HG03520 (cell line): ENCODE results near the gene PTPN7.
"Not testable (repeated sequence)": the region's sequence is repeated elsewhere in the genome, so short reads cannot be mapped to it uniquely, and the experiment has no call there.

Experiments
- ATAC-seq: cut with Tn5 transposase; IDR thresholded peaks from one replicate; pipeline ENCODE4 v1.9.1; 2021; ENCODE audit warnings: mild to moderate bottlenecking, moderate library complexity; ENCODE audit not compliant: unreplicated experiment

PTPN7 gene

DNA sequence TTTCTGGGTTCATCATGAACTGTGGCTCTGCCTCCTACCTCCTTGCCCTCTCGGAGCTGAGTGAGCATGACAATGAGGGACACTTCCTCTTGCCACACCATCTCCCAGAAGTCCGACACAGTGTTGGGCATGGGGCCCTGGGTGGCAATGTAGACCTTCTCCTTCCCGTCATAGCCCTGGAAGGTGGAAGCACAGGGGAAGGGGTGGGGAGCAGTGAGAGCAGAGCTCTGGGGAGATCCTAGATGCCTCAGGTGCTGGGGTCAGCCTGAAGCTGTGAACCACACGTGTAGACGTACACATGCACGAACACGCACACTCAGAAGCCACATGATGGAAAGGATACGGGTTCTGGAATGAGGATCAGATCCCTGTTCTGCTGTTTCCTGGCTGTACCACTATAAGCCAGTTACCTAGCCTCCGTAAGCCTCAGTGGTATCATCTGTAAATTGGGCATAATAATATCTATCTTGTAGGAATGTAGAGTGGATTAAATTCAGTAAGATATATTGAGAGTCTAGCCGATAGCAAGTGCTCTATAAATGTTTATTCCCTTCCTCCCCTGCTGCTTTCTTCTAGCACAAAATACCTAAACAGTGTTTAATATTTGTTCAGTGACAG lies 6.1 kb downstream of the PTPN7 start:
- no peak for ATAC-seq

DNA sequence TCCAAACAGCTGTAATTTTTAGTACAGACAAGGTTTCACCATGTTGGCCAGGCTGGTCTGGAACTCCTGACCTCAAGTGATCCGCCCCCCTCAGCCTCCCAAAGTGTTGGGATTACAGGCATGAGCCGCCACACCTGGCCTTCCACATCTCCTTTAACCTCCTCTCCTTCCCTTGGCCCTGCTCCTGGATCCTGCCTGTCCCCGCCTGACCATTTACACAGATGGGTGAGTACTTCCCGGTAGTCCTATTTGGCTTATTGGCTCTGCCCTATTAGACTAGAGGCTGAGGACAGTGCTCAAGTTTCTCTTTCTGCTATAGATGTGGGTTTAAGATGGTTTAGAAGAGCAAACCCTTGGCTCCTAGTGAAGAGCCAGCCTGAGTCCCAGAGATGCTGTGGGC lies 7.1 kb downstream of the PTPN7 start:
- ATAC-seq, result no peak

DNA sequence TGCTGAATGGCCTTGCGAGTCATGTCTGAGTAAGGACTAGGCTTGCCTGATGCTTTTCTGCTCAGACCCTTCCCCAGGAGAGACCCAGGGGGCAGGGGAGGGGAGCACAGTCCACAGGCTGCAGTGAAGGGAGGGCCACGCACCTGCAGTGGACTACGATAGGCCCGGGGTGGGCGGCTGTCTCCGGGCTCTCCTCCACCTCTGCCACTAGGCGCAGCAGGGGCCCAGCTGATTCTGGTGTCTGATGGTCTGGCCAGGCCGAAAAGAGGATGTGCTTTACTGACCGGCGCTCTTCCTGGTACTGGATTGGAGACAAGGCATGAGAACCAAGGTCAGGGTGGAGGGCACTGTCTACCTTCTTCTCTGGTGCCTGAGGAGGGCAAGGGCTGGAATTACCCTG lies 8.0 kb downstream of the PTPN7 start:
- no peak for ATAC-seq

DNA sequence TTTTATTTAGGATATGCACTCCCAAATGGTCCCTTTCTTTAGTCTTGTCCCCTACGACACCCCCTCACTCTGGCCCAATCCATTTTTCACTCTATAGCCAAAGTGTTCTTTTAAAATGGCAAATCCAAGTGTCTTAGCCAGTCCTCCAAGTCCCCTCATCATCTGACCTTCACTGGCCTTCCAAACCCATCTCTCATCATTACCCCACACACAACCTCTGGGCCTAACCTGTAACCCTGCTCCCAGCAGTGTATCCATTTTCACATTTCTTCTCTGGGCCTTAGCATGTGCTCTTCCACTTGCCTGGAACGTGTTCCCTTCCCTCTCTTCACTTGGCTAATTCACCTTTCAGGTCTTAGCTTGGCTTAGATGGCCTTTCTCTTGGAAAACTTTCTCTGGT lies 9.4 kb downstream of the PTPN7 start:
- ATAC-seq, result no peak

DNA sequence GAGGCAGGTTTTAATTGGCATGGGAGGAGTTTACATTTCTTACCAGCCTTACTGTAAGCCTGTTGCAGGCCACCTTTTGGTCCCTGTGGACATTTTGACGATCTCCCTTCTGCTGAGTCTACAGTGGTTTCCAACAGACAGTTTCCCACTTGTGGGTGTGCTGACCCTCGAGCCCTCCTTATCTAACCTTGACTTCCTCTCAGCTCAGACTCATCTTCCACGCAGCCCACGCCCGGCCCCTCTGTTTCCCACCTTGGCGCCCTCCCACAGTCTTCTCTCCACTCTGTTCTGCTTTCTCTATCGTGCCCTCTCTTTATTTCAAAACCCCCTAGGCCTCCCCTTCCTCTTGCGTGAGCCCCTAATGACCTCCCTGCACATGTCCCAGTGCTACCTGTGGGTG lies 9.8 kb downstream of the PTPN7 start:
- no peak for ATAC-seq

DNA sequence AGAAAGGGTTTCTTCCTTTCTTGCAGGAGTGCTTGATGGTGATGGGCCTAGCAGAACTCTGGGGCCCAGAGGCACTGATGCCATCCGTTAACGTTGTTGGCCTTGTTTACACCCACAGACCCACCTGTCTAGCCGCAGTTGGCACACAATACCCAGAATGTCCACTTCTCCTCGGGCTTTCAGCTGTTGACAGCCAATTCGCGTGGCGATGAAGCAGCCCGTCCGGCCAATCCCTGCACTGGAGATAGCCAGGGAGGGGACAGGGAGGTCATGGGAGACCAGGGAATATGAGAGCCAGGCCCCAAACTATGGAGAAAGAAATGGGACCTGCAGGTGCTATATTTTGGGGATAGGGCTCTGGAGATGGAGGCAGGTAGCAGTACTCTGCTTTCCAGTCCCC lies 10.2 kb downstream of the PTPN7 start:
- no peak for ATAC-seq

DNA sequence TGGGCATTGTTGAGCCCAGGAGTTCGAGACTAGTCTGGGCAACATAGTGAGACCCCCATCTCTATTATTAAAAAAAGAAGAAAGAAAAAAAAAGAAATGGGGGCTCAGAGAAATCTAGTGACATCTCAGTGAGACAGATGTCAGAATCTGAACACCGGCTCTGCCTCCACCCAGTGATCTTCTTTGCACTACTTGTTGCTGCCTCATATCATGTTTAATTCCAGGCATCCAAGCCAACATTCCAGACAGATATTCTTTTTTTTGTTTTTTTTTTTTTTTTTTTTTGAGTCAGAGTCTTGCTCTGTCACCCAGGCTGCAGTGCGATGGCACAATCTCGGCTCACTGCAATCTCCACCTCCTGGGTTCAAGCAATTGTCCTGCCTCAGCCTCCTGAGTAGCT lies 10.8 kb downstream of the PTPN7 start:
- ATAC-seq, result no peak

DNA sequence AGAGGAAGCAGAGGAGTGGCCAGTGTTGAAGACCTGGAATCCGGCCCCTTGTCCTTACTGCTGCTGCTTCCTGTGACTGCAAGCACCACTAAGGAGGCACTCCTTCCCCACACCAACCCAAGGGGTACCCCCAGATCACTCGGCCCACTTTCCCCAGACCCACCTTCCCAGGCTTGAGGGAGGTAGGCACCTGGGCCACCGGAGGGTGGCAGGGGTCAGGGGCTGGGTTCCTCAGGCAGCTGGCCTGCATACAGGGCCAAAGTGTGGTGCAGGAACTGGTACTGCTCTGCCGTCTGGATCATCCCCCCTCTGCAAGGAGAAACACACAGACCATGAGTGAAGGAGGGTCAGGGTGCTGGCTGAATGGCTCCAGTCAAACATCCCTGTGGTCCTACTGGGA lies 12.0 kb downstream of the PTPN7 start:
- ATAC-seq, result no peak

DNA sequence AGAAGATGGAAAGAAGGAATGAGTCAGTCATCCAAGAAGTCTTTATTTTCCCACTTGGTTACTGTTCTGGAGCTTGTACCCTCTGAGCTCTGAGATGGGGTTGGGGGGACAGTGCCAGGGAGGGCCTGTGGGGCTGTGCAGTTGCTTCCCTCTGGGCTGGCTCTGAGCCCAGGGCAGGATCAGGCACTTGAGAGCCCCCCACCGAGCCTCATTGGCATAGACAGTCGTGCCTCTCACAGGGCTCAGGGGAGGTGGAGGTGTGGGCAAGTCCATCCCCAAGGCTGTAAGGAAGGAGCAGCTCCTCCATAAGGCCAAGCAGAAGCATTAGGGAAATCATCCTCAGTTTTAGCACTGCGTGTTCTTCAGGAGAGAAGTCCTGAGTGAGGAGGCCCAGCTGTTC lies 13.4 kb downstream of the PTPN7 start:
- no peak for ATAC-seq

DNA sequence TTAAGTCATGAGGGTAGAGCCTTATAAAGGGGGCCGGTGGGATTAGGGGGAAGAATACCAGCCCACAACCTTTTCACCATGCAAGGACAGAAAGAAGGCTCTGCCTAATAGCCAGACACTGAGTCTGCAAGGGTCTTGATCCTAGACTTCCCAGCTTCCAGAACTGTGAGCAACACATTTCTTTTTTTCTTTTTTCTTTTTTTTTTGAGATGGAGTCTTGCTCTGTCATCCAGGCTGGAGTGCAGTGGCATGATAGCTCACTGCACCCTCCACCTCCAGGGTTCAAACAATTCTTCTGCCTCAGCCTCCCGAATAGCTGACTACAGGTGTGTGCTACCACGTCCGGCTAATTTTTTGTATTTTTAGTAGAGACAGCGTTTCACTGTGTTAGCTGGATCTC lies 14.1 kb downstream of the PTPN7 start:
- no peak for ATAC-seq

DNA sequence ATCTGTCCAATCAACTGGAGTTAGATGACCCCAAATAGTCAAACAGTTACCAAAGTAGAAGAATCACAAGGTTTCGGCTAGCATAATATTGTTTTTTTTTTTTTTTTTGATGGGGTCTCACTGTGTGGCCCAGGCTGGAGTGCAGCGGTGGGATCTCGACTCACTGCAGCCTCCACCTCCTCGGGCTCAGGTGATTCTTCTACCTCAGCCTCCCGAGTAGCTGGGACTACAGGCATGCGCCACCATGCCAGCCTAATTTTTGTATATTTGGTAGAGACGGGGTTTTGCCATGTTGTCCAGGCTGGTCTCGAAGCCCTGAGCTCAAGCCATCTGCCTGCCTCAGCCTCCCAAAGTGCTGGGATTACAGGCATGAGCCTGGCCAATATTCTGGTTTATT lies 14.7 kb downstream of the PTPN7 start:
- not testable (repeated sequence) for ATAC-seq

DNA sequence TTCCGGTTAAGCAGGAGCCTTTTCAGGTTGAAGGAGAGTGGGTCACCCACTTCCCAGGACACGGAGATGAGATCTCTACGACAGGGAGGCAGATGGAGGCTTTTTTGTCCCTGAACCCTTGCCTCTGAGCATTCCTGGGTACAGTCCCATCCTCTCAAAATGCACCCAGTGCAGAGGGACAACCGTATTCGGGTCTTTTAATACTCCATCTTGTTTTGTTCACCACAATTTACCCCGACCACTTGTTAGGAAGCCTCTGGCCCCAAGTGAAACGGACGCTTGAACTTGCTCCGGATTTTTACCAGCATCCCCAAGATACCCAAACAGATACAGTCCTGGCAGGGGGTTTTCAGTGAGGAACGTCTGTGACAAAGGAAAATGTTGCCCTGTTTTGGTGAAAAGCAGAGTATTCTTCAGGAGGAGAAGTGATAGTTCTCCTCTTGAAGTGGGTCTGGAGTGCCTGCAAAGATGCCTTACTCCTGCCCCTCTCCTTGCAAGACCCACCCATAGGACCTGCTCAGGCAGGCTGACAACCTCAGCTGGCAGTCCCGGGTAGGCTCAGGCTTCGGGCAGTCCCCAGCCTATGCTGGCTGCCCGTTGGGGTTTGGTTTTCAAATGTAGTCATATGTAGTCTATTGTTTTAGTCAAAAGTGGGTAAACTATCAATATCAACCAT lies 15.2 kb downstream of the PTPN7 start:
- no peak for ATAC-seq

DNA sequence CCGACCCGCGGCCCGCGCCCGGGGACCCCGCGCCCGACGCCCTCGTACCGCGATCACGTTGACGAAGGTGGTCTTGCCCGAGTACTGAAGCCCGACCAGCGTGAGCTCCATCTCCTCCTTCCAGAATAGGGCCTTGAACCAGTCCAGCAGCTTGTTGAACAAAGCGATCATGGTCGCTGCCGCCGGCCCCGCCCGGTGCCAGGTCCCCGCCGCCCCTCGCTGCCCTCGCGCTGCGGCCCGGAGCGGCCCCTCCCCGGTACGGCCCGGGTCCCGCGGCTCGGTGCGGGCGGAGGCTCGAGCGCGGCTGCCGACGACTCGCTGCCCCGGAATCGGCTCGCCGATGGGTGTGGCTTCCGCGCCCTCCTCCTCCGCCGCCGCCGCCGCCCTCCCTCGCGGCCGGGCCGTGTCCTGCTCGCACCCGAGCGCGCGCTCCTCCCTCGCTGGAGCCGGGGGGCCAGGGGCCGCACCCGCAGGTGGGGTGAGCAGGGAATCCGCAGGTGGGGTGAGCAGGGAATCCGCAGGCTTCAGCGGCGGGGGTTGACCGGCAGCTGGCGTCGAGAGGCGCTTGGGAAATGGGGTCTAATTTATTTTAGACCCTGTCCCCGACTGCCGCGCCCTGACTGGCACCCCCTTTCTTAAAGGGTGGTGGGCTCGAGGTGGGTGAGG lies 15.9 kb downstream of the PTPN7 start, which contains the start of gene ARL8A:
ARL8A (minus strand) TSS at position 336 of the 666 bp plus-strand sequence; CDS start at position 171, 165 bp downstream.
- peak; percentile 42 for ATAC-seq

DNA sequence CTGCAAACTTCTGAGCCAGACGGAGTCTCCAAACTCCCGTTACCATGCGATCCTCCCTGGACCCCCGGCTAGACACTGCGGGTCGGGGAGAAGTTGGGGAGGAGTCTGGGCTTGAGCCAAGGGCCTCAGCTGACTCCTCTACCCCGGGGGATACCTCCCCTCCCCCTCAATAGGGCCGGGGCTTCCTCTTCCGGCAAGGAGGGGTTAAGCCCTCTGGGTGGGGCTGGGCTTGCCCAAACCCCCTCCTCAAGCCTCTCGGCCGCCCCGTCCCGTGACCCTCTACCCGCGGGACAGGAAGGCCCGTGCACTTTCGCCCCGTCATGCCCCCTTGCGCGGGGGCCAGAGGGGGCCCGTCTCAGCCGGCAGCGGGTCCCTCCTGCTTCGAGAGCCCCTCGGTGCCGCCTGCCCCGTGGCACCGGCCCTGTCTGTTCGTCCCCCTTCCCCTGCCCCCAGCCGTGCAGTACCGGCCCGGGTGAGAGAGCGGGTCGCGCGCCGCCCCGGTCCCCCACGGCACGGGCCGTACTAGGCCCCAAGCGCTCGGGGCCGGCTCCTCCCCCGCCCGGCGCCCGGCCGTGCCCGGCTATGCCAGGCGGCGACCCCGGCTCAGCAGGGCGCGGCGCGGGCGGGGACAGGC lies 16.5 kb downstream of the PTPN7 start:
- ATAC-seq, result peak; percentile 27

DNA sequence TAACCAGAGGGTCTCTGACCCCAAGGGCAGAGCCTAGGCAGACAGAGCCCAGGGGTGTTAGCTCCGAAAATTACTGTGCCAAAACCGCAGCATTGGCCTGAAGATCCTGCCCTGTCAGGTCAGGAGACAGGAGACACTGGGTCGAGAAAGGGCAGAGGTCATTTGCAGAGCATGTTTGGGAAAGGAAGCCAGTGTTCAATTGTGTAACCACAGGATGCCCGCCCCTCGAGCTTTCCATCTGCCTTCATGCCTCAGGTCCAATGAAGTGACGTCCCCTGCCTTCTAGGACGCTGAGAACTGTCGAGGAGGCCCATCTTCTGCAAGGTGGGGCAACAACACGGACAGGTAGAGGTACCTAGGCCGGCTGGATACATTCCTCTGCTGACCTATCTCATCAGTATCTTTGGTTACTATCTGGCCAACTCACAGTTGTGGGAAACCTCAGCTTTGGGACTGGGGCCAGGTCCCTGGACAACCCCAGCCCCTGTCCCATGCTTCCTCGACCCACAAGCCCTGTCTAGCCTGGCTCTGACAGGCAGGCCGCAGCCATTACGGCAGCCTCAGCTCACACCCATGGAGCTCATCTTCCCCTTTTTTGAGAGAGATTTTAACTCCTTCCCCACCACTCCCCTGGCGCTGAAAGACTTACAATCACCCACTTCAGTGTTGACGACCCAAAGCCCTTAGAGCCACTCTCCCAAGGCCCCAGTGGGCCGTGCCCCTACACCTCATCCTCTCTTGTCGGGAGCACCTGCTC lies 17.2 kb downstream of the PTPN7 start:
- ATAC-seq, result peak; percentile 23

DNA sequence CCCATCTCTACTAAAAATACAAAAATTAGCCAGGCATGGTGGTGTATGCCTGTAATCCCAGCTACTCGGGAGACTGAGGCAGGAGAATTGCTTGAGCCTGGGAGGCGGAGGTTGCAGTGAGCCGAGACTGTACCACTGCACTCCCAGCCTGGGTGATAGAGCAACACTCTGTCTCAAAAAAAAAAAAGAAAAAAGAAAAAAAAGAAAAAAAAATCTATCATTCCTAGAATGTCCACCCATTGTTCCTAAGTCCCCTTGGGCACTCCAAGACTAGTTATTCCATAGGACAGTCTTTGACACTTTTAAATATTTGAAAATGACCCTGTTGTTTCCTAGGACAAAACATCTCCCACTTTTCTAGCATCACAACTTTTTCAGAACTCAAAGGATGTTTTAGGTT lies 18.9 kb downstream of the PTPN7 start:
- ATAC-seq, result not testable (repeated sequence)

DNA sequence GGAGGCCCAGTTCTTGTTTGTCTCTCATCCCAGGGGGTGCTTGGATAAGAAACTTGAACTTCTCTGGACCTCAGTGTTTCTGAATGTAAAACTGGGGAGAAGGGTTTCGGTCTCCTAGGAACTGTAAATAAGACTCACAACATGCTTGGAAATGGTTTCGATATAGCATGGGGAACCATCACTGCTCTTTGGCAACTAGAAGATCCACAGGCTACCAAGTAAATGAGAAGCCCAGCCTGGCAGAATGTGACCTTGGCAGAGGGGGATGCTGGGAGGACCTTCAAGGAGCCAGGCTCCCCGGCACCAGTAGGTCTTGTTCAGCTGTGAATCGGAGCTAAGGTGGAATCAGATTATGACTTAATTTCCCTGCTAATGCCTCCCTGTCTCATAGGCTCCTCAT lies 19.6 kb downstream of the PTPN7 start:
- no peak for ATAC-seq

DNA sequence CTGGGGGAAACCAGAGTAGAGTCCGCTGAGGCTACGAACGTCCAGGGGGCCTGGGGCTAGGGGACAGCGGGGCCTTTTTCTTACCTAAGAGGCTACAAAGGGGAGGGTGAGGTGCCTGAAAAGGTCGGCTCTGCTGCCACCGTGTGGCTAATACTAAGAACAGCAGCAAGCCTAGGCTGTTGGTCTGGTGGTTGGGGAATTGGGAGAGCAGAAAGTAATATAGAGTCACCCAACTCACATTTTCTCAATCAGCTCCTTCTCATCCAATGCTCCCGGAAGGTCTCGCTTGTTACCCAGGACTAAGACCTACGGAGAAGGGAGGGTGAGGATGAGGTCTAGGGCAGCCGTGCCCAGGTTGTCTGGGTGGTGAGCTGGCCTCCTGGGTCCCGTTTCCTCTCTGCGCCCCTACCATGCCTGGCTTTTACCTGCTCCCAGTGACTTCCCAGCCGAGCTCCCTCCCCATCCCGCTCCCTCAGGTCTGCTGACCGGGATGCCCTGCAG lies 25.1 kb downstream of the PTPN7 start:
- ATAC-seq, result no peak

DNA sequence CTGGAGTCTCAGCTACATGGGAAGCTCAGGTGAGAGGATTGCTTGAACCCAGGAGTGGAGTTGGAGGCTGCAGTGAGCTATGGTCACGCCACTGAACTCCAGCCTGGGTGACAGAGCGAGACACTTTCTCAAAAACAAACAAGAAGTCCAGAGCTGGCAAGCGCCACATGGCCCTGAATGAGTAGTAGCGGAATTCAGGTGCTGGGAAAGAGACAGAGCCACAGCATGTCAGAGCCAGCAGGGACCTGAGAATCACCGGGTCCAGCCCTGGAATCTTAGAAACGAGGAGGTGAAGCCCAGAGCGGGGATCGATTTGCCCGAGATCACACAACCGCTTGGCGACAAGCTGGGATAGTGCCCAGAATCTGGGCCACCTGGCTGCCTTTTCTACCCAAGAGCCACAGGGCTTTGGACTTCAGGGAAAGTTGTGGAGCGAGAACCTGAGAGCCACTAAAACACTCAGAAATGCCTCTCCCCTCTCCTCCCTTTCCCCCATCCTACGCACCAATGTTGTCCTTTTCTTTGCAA lies 25.7 kb downstream of the PTPN7 start:
- no peak for ATAC-seq

DNA sequence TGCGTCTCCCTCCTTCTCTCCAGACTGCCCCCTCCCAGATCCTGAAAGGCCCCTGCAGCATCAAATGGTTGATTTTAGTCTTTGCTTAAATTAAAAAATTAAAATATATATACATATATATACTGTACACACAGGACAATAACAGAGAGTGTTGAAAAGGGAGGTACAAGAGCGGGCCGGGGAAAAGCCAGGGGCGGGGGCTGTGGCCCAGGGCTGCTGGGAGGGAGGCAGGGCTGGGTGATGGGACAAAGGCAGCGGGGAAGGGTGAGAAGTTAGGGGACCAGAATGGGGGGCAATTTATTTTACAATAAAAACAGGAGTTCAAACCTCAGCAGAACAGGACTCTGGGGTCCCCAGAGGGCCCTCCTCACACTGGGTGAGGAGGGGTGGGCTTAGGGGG lies 26.4 kb downstream of the PTPN7 start:
- no peak for ATAC-seq

DNA sequence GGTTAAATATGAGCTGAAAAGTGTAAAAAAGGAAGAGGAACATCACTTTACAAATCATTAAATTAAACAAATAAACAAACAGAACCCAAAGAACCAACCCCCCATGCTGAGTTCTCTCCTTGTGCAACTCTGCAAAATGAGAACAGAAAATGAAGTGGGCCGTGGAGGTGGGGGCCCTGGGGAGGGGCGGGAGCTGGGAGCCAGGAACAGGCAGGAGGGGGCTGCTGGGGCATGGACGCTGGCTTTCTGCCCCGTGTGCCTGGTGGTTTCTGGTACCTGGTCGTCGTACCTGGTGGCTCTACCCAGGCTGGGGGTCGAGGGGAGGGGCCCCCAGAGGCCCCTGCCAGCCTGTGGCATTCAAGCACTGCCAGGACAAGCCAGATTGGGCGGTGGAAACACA lies 26.9 kb downstream of the PTPN7 start:
- no peak for ATAC-seq
